Astrocyte (in vitro differentiated cells and primary cell): ENCODE data around the gene KRTAP10-2. TPM values are rescaled to one million over a fixed set of nuclear protein-coding genes. Genes with fewer than 3 reads are reported as not detected.

Experiments used
- DNase-seq: peaks from one replicate; pipeline ENCODE4 v3.0.0-alpha.2; 2010; ENCODE audit warnings: low read depth
- FAIRE-seq: peaks from 2 replicates; lab custom pipeline; 2011; peaks lifted over from hg19 to GRCh38; lab: Jason Lieb, UNC
- H2AFZ ChIP-seq: 2 replicates; pipeline ENCODE4 v1.6.0; 2012; ENCODE audit warnings: low read depth, low read length, inconsistent platforms
- H3K27ac ChIP-seq: 2 replicates; pipeline ENCODE4 v1.5.1; 2011; ENCODE audit warnings: low read depth, low read length, inconsistent platforms
- H3K27me3 ChIP-seq: 2 replicates; pipeline ENCODE4 v1.6.0; 2011; ENCODE audit warnings: low read length, inconsistent platforms; ENCODE audit not compliant: insufficient read depth
- H3K36me3 ChIP-seq: 2 replicates; pipeline ENCODE4 v1.5.1; 2011; ENCODE audit warnings: low read length, inconsistent platforms; ENCODE audit not compliant: insufficient read depth
- H3K4me1 ChIP-seq: 2 replicates; pipeline ENCODE4 v1.5.1; 2011; ENCODE audit warnings: low read length, inconsistent platforms; ENCODE audit not compliant: insufficient read depth
- H3K4me2 ChIP-seq: 2 replicates; pipeline ENCODE4 v1.6.0; 2012; ENCODE audit warnings: low read length, inconsistent platforms
- H3K4me3 ChIP-seq: 2 replicates; pipeline ENCODE4 v1.5.1; 2011; ENCODE audit warnings: low read depth, mild to moderate bottlenecking, low read length, inconsistent platforms; ENCODE audit not compliant: insufficient read depth
- H3K79me2 ChIP-seq: 2 replicates; pipeline ENCODE4 v1.6.0; 2012; ENCODE audit warnings: mild to moderate bottlenecking, low read length, inconsistent platforms; ENCODE audit not compliant: insufficient read depth
- H3K9ac ChIP-seq: 2 replicates; pipeline ENCODE4 v1.6.0; 2012; ENCODE audit warnings: mild to moderate bottlenecking, low read length, inconsistent platforms
- H3K9me3 ChIP-seq: 2 replicates; pipeline ENCODE4 v1.5.1; 2012; ENCODE audit warnings: low read depth, mild to moderate bottlenecking, low read length, inconsistent platforms; ENCODE audit not compliant: insufficient read depth
- H4K20me1 ChIP-seq: 2 replicates; pipeline ENCODE4 v1.6.0; 2012; ENCODE audit warnings: low read length, inconsistent platforms; ENCODE audit not compliant: insufficient read depth
- H3K27ac Mint-ChIP-seq: one replicate; pipeline ENCODE4 v1.8.0; 2021; ENCODE audit warnings: mild to moderate bottlenecking, mixed read lengths; ENCODE audit not compliant: unreplicated experiment
- H3K27me3 Mint-ChIP-seq: one replicate; pipeline ENCODE4 v1.8.0; 2021; ENCODE audit warnings: low read depth, mixed read lengths; ENCODE audit not compliant: unreplicated experiment
- H3K36me3 Mint-ChIP-seq: one replicate; pipeline ENCODE4 v1.8.0; 2021; ENCODE audit warnings: low read depth, mixed read lengths; ENCODE audit not compliant: unreplicated experiment
- H3K4me1 Mint-ChIP-seq: one replicate; pipeline ENCODE4 v1.8.0; 2021; ENCODE audit warnings: low read depth, mixed read lengths; ENCODE audit not compliant: unreplicated experiment
- H3K4me3 Mint-ChIP-seq: one replicate; pipeline ENCODE4 v1.8.0; 2021; ENCODE audit warnings: mild to moderate bottlenecking, moderate library complexity, mixed read lengths; ENCODE audit not compliant: unreplicated experiment
- H3K9me3 Mint-ChIP-seq: one replicate; pipeline ENCODE4 v1.8.0; 2021; ENCODE audit warnings: mild to moderate bottlenecking, mixed read lengths; ENCODE audit not compliant: unreplicated experiment
- CTCF ChIP-seq: IDR thresholded peaks from 2 replicates; pipeline ENCODE4 v1.5.1; 2011; ENCODE audit warnings: low read depth, mild to moderate bottlenecking, inconsistent platforms, low read length, moderate library complexity; ENCODE audit not compliant: insufficient read depth
- EZH2 ChIP-seq: IDR thresholded peaks from 2 replicates; pipeline ENCODE4 v1.6.1; 2012; ENCODE audit warnings: mild to moderate bottlenecking, low read length, inconsistent platforms; ENCODE audit not compliant: insufficient read depth
- total RNA-seq: library from RNA; stranded (reverse); gene quantifications from 2 replicates; pipeline ENCODE4 v1.2.1, GENCODE V29; 2021

Gene KRTAP10-2
- total RNA-seq, 1 donor from 2014 or later, result not detected

- peaks cover 2% of the 10 kb centered on the region for H3K27me3 ChIP-seq
- H3K36me3 ChIP-seq, result no peaks in the 10 kb centered on the region
- H3K27ac Mint-ChIP-seq, result no peak overlapping the region
- no peak overlapping the region for H3K27ac ChIP-seq
- no peaks in the 10 kb centered on the region for H3K4me1 ChIP-seq
- no peak for DNase-seq
- no peak overlapping the region for H3K4me2 ChIP-seq
- TF ChIP-seq CTCF, result no peak
- no peak for TF ChIP-seq EZH2
- no peak for FAIRE-seq
- H3K9me3 ChIP-seq, result no peaks in the 10 kb centered on the region
- no peak overlapping the region for H3K4me3 Mint-ChIP-seq
- no peaks in the 10 kb centered on the region for H3K79me2 ChIP-seq
- H3K9ac ChIP-seq, result no peak overlapping the region
- H2AFZ ChIP-seq, result no peak overlapping the region
- no peaks in the 10 kb centered on the region for H4K20me1 ChIP-seq
- peaks cover 4% of the 10 kb centered on the region for H3K4me1 Mint-ChIP-seq
- peaks cover 35% of the 10 kb centered on the region for H3K27me3 Mint-ChIP-seq
- peaks cover 1% of the 10 kb centered on the region for H3K36me3 Mint-ChIP-seq
- no peak overlapping the region for H3K4me3 ChIP-seq
- no peaks in the 10 kb centered on the region for H3K9me3 Mint-ChIP-seq
These were observed 44.7 kb downstream of the KRTAP10-2 start for GRCh38 chr21:44506279-44507255.

GRCh38 chr21:44505673-44506278, 45.5 kb downstream of the KRTAP10-2 start:
- Mint-ChIP-seq H3K27me3 (peaks cover 28% of the 10 kb centered on the region), H3K9me3 (no peaks in the 10 kb centered on the region), H3K4me1 (peaks cover 4% of the 10 kb centered on the region), H3K4me3 (no peak overlapping the region), H3K27ac (no peak overlapping the region), H3K36me3 (peaks cover 1% of the 10 kb centered on the region)
- H3K4me3 ChIP-seq, result no peak overlapping the region
- H3K9ac ChIP-seq, result no peak overlapping the region
- no peaks in the 10 kb centered on the region for H3K36me3 ChIP-seq
- FAIRE-seq, result no peak
- no peaks in the 10 kb centered on the region for H3K9me3 ChIP-seq
- no peak overlapping the region for H3K27ac ChIP-seq
- no peaks in the 10 kb centered on the region for H3K4me1 ChIP-seq
- no peaks in the 10 kb centered on the region for H3K79me2 ChIP-seq
- peak overlapping the region; percentile 34 for H2AFZ ChIP-seq
- H3K27me3 ChIP-seq, result peaks cover 2% of the 10 kb centered on the region
- H3K4me2 ChIP-seq, result no peak overlapping the region
- DNase-seq, result no peak
- no peak for TF ChIP-seq EZH2
- TF ChIP-seq CTCF, result no peak
- H4K20me1 ChIP-seq, result no peaks in the 10 kb centered on the region
